Tibial nerve (tissue), 3 donors: ENCODE results near the gene C1QTNF9B.

Experiments
- CTCF ChIP-seq, 5 experiments: fragments of 200-600 bp in 3 of 5; fragments of 450-650 bp in 2 of 5; sonication (generic) in 3 of 5; IDR thresholded peaks; one replicate each; pipeline ENCODE4 v1.5.1; 2016 to 2019; ENCODE audit warnings: antibody characterized with exemption in 5 of 5, mild to moderate bottlenecking in 3 of 5, moderate library complexity in 2 of 5
- POLR2A ChIP-seq, 2 donors: fragments of 450-650 bp; IDR thresholded peaks; one replicate each; pipeline ENCODE4 v1.6.1; 2017; ENCODE audit warnings: antibody characterized with exemption in 2 of 2, mild to moderate bottlenecking in 2 of 2, moderate library complexity in 2 of 2

- TF ChIP-seq CTCF (IDR thresholded peaks at IDR 0.05) (no peak), POLR2A (IDR thresholded peaks at IDR 0.05) (no peak)
Measured at GRCh38 chr13:23946067-23946466, 48.8 kb upstream of the C1QTNF9B start.
